Sigmoid colon (tissue), 7 donors: ENCODE data around the gene CFDP1. TPM values are rescaled to one million over a fixed set of nuclear protein-coding genes. Genes with fewer than 3 reads are reported as not detected.
A peak's percentile ranks its signal among the peaks of the same experiment; 100 is the strongest.

Experiments used
- DNase-seq: peaks from one replicate; pipeline ENCODE4 v3.0.0-alpha.2; 2019
- H3K27ac ChIP-seq, 4 donors: fragments of 200-600 bp; sonication (generic); one replicate each; pipeline ENCODE4 v1.5.1; 2016 to 2019; ENCODE audit warnings: mild to moderate bottlenecking in 1 of 4
- H3K27me3 ChIP-seq, 3 donors: fragments of 200-600 bp; sonication (generic); one replicate each; pipeline ENCODE4 v1.5.1; 2019; ENCODE audit warnings: mild to moderate bottlenecking in 1 of 3
- H3K36me3 ChIP-seq, 4 donors: fragments of 200-600 bp; sonication (generic); one replicate each; pipeline ENCODE4 v1.5.1; 2016 to 2019
- H3K4me1 ChIP-seq, 4 donors: fragments of 200-600 bp; sonication (generic); one replicate each; pipeline ENCODE4 v1.5.1; 2017 to 2019
- H3K4me3 ChIP-seq, 4 donors: fragments of 200-600 bp; sonication (generic); one replicate each; pipeline ENCODE4 v1.5.1; 2017 to 2019; ENCODE audit warnings: mild to moderate bottlenecking in 2 of 4, moderate library complexity in 1 of 4
- H3K9me3 ChIP-seq, 4 donors: fragments of 200-600 bp in 3 of 4; sonication (generic) in 3 of 4; one replicate each; pipeline versions ENCODE4 v1.5.1 to v1.6.1; 2013 to 2019
- CTCF ChIP-seq, 4 experiments: fragments of 450-650 bp in 3 of 4; fragments of 200-600 bp in 1 of 4; IDR thresholded peaks; one replicate each; pipeline ENCODE4 v1.5.1; 2016 to 2019; ENCODE audit warnings: antibody characterized with exemption in 4 of 4, mild to moderate bottlenecking in 3 of 4, moderate library complexity in 2 of 4
- EP300 ChIP-seq, 4 donors: sonication (generic); formaldehyde crosslinking; IDR thresholded peaks; one replicate each; pipeline ENCODE4 v1.6.1; 2017; ENCODE audit warnings: antibody characterized with exemption in 4 of 4
- POLR2A ChIP-seq, 2 donors: fragments of 450-650 bp; IDR thresholded peaks; one replicate each; pipeline ENCODE4 v1.6.1; 2016; ENCODE audit warnings: antibody characterized with exemption in 2 of 2, mild to moderate bottlenecking in 2 of 2, moderate library complexity in 2 of 2
- POLR2AphosphoS5 ChIP-seq, 4 donors: sonication (generic); formaldehyde crosslinking; IDR thresholded peaks; one replicate each; pipeline ENCODE4 v1.6.1; 2017; ENCODE audit warnings: antibody characterized with exemption in 4 of 4
- WGBS, 2 donors: extraction: QIAGEN DNeasy Blood & Tissue Kit; methylation state at CpG; one replicate each; pipeline ENCODE4 v1.1.7; 2013; 5-methylcytosine and 5-hydroxymethylcytosine counted together
- intact Hi-C: fragments of 100-400 bp; cut with DNase I; formaldehyde crosslinking; loops from one replicate; pipeline ENCODE4 v1.15.1; 2023
- polyA plus RNA-seq, 3 donors: library from polyadenylated mRNA; stranded (reverse); fragments of 200-250 nt; gene quantifications; one replicate each; pipeline ENCODE4 v1.2.3, GENCODE V29; 2013
- total RNA-seq, 4 donors: library from RNA; depleted of rRNA; stranded (reverse); fragments of >200 nt; gene quantifications; one replicate each; pipeline ENCODE4 v1.1.0, GENCODE V29; 2016
- donor health status: healthy with polysubstance abuse.
- donor health status: Bipolar disorder and iron deficiency.
- donor health status: healthy.

The CFDP1 gene
- total and polyA plus RNA-seq, 7 donors, result 42.1 to 382 (median 61.1) TPM

GRCh38 chr16:75254359-75254837 lies 178.9 kb downstream of the CFDP1 start:
- 51 to 73% methylated on average over 5 of the region's 5 CpGs for WGBS, 2 donors
- Histone ChIP-seq H3K27me3 (no peaks in the 10 kb centered on the region), H3K4me3 (no peak overlapping the region), H3K27ac (peak overlapping the region; percentile 91 to 96 (median 93)), H3K36me3 (no peaks in the 10 kb centered on the region), H3K4me1 (peaks cover 0 to 96% (median 93%) of the 10 kb centered on the region in 4 donors), H3K9me3 (no peaks in the 10 kb centered on the region)
- intact Hi-C loops, result no loop called here
- peak; percentile 66 for DNase-seq
- TF ChIP-seq POLR2A (IDR thresholded peaks at IDR 0.05), result no peak

DNA sequence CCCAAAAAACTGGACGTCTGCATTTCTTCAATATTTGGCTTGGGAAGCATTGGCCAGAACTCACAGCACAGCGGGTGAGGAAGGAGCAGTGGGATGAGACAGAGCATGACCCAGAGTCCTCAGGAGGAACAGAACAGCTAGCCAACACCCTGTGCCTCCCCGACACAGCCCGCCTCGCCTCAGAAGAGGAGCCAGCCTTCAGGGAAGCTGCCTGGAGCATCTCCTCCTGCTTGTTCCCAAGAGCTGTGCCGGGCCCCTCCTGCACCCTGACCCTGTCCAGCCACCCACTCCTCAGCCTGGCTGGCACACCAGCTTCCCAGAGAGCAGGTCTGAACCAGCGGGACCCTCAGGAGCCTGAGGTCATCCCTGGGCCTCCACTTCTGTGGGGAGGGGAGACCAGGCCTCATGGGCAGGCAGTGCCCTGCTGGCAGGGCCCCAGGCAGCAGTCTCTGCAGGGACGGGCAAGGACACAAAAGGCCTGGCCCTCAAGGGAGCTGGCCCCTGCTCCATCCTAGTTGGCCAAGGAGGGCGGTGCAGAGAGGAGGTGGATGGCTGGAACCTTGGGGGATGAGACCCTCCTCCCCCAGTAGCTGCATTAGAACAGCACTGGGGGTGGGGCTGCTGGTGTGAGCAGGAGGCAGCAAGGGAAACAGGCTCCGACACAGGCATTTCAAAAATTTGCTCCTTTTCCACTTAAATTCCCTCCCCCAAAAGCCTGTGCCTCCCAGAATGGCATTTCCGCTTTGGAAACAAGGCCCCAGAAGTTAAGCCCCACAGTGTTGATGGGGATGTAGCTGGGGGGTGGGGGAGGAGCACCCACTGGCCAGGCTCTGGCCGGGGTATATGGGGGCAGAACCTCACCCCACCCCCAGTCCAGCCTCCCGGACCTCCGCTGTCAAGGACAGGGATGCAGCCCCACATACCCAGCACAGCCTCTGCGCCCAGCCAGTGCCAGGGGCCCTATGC lies 180.1 kb downstream of the CFDP1 start:
- no peaks in the 10 kb centered on the region for H3K36me3 ChIP-seq
- no peaks in the 10 kb centered on the region for H3K9me3 ChIP-seq
- no peak overlapping the region for H3K4me3 ChIP-seq
- DNase-seq, result peak; percentile 77
- H3K27me3 ChIP-seq, result no peaks in the 10 kb centered on the region
- no peak for TF ChIP-seq EP300 (IDR thresholded peaks at IDR 0.05)
- TF ChIP-seq POLR2A (IDR thresholded peaks at IDR 0.05), result no peak
- TF ChIP-seq POLR2AphosphoS5 (IDR thresholded peaks at IDR 0.05), result no peak
- no peak for TF ChIP-seq CTCF (IDR thresholded peaks at IDR 0.05)
- H3K27ac ChIP-seq, result peak overlapping the region; percentile 91 to 96 (median 93)
- intact Hi-C loops, result no loop called here
- H3K4me1 ChIP-seq, result peaks cover 0 to 97% (median 95%) of the 10 kb centered on the region in 4 donors
- WGBS, 2 donors, result 76 to 85% methylated on average over 15 of the region's 15 CpGs

GRCh38 chr16:75252049-75252864 lies 181.0 kb downstream of the CFDP1 start:
- H3K27me3 ChIP-seq, result no peaks in the 10 kb centered on the region
- H3K4me3 ChIP-seq, result peak overlapping the region in 3 of 4 donors; percentile 86 to 95 (median 87)
- intact Hi-C loops, result no loop called here
- WGBS, 2 donors, result 70 to 72% methylated on average over 24 of the region's 24 CpGs
- H3K36me3 ChIP-seq, result no peaks in the 10 kb centered on the region
- no peaks in the 10 kb centered on the region for H3K9me3 ChIP-seq
- DNase-seq, result peak; percentile 66
- peak overlapping the region; percentile 91 to 96 (median 93) for H3K27ac ChIP-seq
- TF ChIP-seq EP300 (IDR thresholded peaks at IDR 0.05), result no peak
- TF ChIP-seq POLR2AphosphoS5 (IDR thresholded peaks at IDR 0.05), result no peak
- TF ChIP-seq CTCF (IDR thresholded peaks at IDR 0.05), result no peak
- no peak for TF ChIP-seq POLR2A (IDR thresholded peaks at IDR 0.05)
- H3K4me1 ChIP-seq, result peaks cover 0 to 97% (median 95%) of the 10 kb centered on the region in 4 donors

DNA sequence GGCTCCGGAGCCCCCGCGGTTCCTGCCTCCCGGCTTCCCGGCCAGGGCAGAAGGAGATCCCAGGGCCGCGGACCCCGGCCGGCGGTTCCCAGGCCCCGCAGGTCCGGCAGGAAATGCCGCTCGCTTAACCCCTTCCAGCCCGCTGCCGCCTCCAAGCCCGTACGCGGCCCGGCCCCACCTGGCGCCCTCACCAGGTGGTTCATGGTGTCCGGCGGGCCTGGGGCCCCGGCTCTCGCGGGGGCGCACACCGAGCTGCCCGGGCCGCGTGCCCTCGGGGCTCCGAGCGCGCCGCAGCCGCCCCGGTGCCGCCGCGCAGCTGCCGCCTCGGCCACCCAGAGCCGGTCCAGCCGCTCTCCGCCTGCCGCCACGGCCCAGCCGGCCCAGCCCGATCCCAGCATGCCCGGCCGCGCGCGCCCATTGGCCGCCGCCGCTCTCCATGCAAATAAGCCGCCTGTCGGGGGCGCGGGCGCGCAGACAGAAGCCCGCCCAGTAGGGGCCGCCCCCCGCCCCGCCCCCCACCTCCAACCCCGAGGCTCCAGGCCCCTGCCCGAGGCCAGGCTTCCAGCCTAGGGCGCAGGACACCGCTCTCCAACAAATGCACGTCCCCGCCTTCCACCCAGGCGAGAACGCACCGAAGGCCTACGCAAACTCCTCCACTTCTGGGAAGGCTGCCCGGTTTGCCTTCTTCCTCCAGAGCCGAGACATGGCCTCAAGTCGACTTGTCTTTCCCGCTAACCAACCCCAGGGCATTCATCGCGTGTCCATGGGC lies 181.8 kb downstream of the CFDP1 start, which contains the start of gene BCAR1:
BCAR1 (minus strand) TSS at position 345 of the 769 bp plus-strand sequence; CDS start at position 203, 142 bp downstream.
- WGBS, 2 donors, result 1 to 3% methylated on average over 84 of the region's 84 CpGs
- Histone ChIP-seq H3K27ac (peak within 1 kb of the TSS; percentile 91 to 96 (median 93)), H3K4me3 (peak within 1 kb of the TSS; percentile 69 to 95 (median 86)), H3K9me3 (no peaks in the 10 kb centered on the region), H3K27me3 (no peaks in the 10 kb centered on the region), H3K4me1 (peaks cover 0 to 97% (median 95%) of the 10 kb centered on the region in 4 donors), H3K36me3 (no peaks in the 10 kb centered on the region)
- TF ChIP-seq POLR2A (IDR thresholded peaks at IDR 0.05) (no peak), POLR2AphosphoS5 (IDR thresholded peaks at IDR 0.05) (peak in 3 of 4 donors; percentile 7 to 69 (median 10))
- intact Hi-C loops, result loop anchor here (2.0 kb wide), 1 partner anchor 13 kb away; no protein-coding TSS in a partner anchor
- DNase-seq, result peak; percentile 94

GRCh38 chr16:75250809-75251279 lies 182.5 kb downstream of the CFDP1 start:
- no peaks in the 10 kb centered on the region for H3K9me3 ChIP-seq
- H3K4me3 ChIP-seq, result peak overlapping the region; percentile 69 to 95 (median 86)
- no peaks in the 10 kb centered on the region for H3K27me3 ChIP-seq
- no peaks in the 10 kb centered on the region for H3K36me3 ChIP-seq
- DNase-seq, result peak; percentile 79
- peaks cover 3 to 97% (median 95%) of the 10 kb centered on the region in 4 donors for H3K4me1 ChIP-seq
- peak overlapping the region; percentile 91 to 96 (median 93) for H3K27ac ChIP-seq
- TF ChIP-seq POLR2A (IDR thresholded peaks at IDR 0.05), result no peak
- peak in 2 of 4 donors; percentile 16 to 21 for TF ChIP-seq POLR2AphosphoS5 (IDR thresholded peaks at IDR 0.05)
- no peak for TF ChIP-seq EP300 (IDR thresholded peaks at IDR 0.05)
- TF ChIP-seq CTCF (IDR thresholded peaks at IDR 0.05), result no peak
- intact Hi-C loops, result loop anchor here (2.0 kb wide), 1 partner anchor 14 kb away; no protein-coding TSS in a partner anchor
- 1% methylated on average over 59 of the region's 59 CpGs for WGBS, 2 donors
